Epithelial cell of esophagus (primary cell): Measurements from ENCODE around the gene SIM2.

Source experiments
- DNase-seq: peaks from one replicate; pipeline ENCODE4 v3.0.0; 2010; ENCODE audit warnings: low read depth
- H3K4me3 ChIP-seq: 2 replicates; pipeline ENCODE4 v1.5.1; 2011; ENCODE audit warnings: mild to moderate bottlenecking, low read length, control low read depth
- TF ChIP-seq, protein P1 (sequence below): IDR thresholded peaks from 2 replicates; pipeline ENCODE4 v1.5.1; 2011; ENCODE audit warnings: low read depth, mild to moderate bottlenecking, low read length, control low read depth, inconsistent platforms; ENCODE audit not compliant: insufficient read depth; ENCODE audit errors: missing control alignments

The SIM2 gene

DNA sequence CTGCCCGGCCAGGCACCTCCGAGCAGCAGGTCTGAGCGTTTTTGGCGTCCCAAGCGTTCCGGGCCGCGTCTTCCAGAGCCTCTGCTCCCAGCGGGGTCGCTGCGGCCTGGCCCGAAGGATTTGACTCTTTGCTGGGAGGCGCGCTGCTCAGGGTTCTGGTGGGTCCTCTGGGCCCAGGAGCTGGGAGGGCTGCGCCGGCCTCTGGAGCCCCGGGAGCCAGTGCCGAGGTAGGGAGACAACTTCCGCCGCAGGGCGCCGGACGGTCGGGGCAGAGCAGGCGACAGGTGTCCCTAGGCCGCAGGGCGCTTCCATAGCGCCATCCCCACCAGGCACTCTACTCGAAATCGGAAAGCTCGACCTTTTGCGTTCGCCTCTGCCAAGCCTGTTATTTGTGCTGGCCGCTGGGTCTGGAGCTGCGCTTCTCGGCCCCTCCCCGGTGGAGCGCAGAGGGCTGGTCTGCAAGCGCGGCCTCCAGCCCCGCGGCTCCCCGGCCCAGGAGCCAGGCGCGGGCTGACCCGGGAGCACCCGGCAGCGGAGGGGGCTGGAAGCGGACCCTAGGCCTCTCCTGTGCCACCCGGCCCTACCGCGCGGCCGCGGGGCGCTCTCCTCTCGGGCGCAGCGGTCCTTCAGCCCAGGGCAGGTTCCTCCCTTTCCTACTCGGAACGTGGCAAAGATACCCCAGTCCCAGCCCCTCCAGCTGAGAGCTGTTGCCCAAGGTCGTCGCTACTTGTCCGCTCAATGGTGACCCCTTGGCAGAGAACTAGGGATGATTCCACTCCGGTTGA is 2.2 kb downstream of the SIM2 start:
- TF ChIP-seq, protein P1, sequence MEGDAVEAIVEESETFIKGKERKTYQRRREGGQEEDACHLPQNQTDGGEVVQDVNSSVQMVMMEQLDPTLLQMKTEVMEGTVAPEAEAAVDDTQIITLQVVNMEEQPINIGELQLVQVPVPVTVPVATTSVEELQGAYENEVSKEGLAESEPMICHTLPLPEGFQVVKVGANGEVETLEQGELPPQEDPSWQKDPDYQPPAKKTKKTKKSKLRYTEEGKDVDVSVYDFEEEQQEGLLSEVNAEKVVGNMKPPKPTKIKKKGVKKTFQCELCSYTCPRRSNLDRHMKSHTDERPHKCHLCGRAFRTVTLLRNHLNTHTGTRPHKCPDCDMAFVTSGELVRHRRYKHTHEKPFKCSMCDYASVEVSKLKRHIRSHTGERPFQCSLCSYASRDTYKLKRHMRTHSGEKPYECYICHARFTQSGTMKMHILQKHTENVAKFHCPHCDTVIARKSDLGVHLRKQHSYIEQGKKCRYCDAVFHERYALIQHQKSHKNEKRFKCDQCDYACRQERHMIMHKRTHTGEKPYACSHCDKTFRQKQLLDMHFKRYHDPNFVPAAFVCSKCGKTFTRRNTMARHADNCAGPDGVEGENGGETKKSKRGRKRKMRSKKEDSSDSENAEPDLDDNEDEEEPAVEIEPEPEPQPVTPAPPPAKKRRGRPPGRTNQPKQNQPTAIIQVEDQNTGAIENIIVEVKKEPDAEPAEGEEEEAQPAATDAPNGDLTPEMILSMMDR = no peak
- no peak overlapping the region for H3K4me3 ChIP-seq
- DNase-seq = no peak

DNA sequence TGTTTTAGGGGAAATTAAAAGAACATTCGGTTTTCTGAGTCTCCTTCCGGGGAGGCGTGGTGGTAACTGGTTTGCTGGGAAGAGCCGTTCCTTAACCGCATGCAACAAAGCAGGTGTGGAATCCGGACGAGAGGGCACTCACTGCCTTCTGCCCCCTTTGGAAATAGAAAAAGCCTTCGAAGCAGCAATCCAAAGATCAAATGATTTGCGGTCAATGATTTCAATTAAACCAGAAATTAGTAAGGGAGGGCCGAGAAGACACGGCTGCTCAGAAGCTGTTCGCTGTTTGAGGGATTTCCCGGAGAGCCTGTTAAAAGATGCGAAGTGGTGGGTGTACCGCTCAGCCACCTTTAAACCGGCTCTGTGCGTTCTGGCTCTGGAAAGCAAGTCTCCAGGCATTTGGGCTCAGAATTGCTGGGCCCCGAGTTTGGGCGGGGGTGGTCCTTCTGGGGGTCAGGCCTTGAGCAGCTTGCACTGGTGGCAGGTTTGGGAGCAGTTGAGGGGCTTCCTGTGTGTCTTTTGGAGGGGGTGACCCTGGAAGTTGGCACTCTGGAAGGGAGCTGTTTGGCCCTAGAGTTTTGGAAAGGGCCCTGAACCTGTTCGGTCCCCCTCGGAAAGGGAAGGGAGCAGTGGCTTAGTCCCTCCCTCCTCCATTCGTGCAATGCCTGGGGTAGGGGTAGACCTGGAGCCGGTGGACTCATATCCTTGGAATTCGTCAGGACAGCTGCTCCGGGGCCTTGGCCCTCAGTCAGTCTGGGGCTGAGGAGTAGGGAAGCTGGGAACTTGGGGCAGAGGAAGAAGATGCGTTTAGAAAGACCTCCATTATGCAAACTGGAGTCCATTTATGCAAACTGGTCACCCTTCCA is 3.1 kb downstream of the SIM2 start:
- DNase-seq = no peak
- no peak overlapping the region for H3K4me3 ChIP-seq
- TF ChIP-seq, protein P1 = no peak

DNA sequence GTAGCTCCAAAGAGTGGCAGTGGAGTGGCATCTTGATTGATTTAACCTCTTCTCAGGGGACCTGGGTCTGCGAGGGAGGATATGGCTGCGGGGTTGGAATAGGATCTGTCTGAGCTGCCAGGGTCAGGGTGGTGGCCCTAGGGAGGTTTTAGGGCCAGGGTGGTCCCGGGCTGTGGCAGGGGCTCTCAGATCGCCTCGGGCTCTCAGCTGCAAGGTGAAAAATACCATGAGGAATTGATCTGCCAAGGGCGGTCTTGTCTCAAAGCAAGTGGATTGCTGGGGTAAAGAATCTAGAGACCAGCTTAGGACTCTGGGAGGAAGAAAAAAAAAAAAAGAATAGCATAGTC is 3.7 kb downstream of the SIM2 start:
- TF ChIP-seq, protein P1 = no peak
- no peak for DNase-seq
- no peak overlapping the region for H3K4me3 ChIP-seq

DNA sequence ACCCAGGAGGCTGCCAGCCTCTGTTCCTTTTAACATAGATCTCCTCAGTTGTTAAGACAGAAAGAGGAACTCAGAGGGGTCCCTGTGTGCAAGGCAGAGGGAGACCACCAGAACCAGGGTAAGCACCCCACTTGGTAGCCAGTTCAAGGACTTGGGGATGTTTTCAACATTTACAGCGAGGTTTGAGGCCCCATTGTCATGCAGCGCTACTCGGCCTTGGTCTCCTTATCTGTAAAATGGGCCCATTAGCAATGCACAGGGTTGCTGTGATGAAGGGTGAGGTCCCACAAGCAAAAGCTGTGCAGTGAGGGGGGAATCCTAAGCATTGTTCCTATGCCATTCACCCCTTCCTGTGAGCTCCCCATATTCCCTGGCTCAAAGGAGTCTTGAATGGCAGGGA is 4.2 kb downstream of the SIM2 start:
- no peak for DNase-seq
- no peak overlapping the region for H3K4me3 ChIP-seq
- TF ChIP-seq, protein P1 = no peak

DNA sequence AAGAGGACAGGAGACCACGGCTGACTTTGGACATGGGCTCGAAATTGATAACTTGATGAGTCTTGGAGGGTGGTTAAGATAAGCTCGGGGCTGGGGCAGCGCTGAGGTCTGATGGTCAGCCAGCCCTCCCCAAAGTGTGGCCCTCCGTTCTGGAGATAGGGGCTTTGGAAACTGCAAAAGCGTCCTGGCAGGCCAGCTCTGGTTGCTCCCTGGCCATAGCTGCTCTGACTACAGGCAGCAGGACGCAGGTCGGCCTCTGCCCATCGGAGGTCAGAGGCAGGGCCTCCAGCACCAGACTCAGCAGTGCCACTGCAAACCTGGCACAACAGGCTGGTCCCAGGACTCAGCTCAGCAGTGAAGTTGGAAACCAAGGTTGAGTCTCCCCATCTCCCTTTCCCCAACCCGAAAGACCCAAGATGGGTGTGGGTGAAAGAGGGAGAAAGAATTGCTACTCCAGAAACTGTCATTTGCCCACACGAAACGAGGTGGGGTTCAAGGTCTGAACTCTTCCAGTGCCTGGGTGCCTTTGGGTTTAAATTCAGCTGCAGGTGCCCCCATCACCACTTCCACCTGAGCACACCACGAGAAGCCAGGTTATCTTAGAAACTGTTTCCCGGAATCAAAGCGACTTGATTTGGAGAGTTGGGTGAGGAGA is 4.8 kb downstream of the SIM2 start:
- no peak for DNase-seq
- H3K4me3 ChIP-seq = no peak overlapping the region
- TF ChIP-seq, protein P1 = no peak

DNA sequence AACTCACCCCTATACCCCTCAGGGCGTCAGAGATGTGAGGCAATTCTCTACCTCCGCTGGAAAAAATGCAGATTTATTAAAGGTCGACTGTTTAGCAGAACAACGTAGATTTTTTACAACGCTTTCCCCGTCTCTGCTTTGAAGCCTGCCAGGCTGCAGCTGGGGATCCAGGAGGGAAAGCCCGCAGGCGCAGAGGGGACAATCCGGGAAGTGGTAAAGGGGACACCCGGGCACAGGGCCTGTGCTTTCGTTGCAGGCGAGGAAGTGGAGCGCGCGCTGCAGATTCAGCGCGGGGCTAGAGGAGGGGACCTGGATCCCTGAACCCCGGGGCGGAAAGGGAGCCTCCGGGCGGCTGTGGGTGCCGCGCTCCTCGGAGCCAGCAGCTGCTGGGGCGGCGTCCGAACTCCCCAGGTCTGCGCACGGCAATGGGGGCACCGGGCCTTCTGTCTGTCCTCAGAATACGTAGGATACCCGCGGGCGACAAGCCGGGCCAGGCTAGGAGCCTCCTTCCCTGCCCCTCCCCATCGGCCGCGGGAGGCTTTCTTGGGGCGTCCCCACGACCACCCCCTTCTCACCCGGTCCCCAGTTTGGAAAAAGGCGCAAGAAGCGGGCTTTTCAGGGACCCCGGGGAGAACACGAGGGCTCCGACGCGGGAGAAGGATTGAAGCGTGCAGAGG is 5.5 kb downstream of the SIM2 start:
- TF ChIP-seq, protein P1 = no peak
- DNase-seq = no peak
- H3K4me3 ChIP-seq = no peak overlapping the region
